GM19324 (cell line): ENCODE measurements around the gene RNF123.
A peak's percentile ranks its signal among the peaks of the same experiment; 100 is the strongest.

Source experiments
- ATAC-seq: cut with Tn5 transposase; IDR thresholded peaks from one replicate; pipeline ENCODE4 v1.9.1; 2021; ENCODE audit warnings: mild to moderate bottlenecking, moderate library complexity; ENCODE audit not compliant: unreplicated experiment, low FRiP score

RNF123 gene

GRCh38 chr3:49657208-49657915 lies 32.0 kb upstream of the RNF123 start:
- no peak for ATAC-seq

DNA sequence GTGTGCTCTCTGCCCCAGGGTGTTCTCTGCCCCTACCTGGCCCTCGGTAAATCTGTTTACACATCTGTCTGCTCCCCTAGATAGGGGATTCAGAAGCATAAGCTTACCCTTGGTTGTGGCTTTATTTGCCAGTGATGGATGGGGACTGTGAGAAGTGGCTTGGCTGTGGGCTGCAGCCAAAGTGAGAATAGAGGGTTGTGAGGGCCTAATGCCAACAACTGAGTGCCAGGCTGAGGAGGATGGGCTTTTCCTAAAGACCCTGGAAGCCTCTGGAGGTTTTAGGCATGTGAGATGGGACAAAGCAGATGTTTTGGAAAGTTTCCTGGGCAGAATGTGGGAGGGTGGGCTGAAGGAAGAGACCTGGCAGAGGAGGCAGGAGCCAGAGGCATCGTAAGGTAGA lies 30.6 kb upstream of the RNF123 start:
- no peak for ATAC-seq

GRCh38 chr3:49659756-49660155 lies 29.6 kb upstream of the RNF123 start:
- no peak for ATAC-seq

GRCh38 chr3:49661281-49661680 lies 28.1 kb upstream of the RNF123 start:
- ATAC-seq, result no peak

- ATAC-seq, result no peak
These were observed 27.3 kb upstream of the RNF123 start for GRCh38 chr3:49662021-49662420.

- ATAC-seq, result no peak
These were observed 26.5 kb upstream of the RNF123 start for GRCh38 chr3:49662720-49663413.

DNA sequence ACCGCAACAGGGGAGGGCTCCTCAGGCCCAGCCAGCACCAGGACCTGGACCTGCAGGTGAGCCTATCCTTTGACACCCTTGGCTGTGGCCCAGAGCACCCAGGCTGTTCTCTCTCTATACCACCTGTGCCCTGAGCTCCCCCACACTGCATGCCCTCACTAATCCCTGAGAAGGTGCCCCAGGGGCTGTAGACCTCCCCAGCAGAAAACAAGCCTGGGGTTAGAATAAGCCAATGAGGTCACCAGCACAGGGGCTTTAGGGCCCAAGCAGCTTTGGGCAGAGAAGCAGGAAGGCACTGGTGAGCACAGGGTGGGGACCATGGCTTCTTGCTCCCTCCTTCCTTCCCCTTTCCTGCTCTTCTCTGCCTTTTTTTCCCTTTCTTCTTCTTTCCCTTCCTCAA lies 25.5 kb upstream of the RNF123 start:
- ATAC-seq, result no peak

DNA sequence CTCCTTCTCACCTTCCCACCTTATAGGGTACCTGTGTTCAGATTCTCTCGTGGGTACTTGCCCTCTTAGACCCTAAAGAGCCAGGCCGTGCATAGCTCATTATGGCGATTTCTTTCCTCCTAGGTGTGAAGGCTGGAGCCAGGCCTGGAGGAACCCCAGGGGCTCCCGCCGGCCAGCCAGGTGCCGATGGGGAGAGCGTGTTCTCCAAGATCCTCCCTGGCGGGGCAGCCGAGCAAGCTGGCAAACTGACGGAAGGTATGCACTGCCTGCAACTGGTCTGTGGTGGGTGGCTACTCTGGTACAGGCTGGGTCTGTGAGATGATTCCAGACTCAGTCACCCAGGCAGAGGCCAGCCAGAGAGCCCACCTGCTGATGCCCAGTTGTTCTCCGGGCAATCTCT lies 25.1 kb upstream of the RNF123 start:
- no peak for ATAC-seq

GRCh38 chr3:49665822-49666519 lies 23.4 kb upstream of the RNF123 start:
- ATAC-seq, result no peak

DNA sequence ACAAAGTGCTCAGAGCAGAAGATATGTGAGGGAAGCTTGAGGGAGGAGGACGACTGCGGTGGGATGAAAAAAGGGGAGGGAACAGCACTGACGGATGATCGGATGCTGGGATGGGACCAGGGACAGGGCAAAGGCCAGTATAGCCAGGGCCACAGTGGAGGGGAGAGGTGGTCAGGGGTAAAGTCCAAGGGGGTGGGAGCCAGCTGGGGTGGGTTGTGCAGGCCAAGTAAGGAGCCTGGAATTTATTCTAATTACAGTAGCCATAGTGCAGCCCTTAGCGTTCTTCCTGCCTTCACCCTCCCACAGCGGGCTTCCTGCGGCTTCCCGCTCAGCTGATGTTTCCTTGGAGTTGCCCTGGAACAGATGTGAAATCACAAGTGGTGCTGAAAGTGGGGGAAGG lies 22.8 kb upstream of the RNF123 start:
- no peak for ATAC-seq

GRCh38 chr3:49667701-49668413 lies 21.5 kb upstream of the RNF123 start:
- ATAC-seq, result no peak

DNA sequence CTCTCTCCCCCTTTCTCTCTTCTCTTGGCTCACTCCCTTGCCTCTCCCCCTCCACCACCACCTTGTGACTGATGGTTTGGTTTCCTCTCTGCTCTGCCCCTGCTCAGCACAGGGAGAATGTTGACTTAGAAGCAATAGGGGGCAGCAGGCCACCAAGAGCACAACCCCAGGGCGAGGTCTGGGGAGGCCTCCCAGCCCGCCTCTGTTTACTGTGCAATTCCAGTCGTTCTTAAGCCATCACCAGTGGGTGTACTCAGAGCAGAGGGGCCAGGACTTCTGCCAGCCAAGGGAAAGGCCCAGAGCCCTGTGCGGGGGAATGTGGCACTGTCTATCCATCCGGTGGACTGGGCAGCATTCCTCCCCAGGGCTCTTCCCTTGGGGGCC lies 21.0 kb upstream of the RNF123 start:
- no peak for ATAC-seq

DNA sequence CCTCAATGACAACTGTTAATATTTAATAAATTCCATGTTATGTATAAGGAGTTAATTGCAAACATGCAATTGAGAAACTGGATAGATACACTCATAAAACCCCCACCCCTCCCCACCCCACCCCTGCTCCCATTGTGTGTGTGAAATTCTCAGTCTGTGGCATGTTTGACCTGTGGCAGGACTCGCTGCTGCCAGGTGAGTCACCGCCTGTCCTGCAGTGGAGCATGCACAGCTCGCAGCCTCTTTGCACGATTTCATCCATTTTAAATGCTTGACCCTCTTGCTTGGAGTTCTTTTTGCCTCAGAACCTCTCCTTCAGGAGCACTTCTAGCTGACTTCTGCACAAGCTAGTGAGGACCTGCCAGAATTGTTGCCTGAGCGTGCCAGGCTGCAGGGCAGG lies 20.5 kb upstream of the RNF123 start:
- no peak for ATAC-seq

DNA sequence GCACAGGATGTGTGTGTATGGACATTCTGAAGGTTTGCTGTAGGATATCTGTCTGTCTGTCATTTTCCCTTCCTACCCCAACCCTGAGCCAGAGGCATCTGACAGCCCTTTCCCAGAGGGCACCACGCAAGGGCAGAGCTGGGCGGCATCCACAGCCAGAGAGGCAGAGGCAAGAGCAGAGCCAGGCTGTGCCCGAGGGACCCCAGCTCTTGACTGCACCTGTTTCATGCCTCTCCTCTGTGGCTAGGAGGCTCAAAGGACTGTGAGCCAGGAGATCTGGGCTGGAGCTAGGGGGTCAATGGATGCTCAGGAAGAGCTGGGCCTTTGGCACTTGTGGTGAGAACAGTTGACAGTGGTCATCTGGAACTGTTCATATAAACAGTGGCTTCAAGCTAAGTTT lies 20.0 kb upstream of the RNF123 start:
- ATAC-seq, result no peak

GRCh38 chr3:49670940-49671290 lies 18.4 kb upstream of the RNF123 start:
- no peak for ATAC-seq

DNA sequence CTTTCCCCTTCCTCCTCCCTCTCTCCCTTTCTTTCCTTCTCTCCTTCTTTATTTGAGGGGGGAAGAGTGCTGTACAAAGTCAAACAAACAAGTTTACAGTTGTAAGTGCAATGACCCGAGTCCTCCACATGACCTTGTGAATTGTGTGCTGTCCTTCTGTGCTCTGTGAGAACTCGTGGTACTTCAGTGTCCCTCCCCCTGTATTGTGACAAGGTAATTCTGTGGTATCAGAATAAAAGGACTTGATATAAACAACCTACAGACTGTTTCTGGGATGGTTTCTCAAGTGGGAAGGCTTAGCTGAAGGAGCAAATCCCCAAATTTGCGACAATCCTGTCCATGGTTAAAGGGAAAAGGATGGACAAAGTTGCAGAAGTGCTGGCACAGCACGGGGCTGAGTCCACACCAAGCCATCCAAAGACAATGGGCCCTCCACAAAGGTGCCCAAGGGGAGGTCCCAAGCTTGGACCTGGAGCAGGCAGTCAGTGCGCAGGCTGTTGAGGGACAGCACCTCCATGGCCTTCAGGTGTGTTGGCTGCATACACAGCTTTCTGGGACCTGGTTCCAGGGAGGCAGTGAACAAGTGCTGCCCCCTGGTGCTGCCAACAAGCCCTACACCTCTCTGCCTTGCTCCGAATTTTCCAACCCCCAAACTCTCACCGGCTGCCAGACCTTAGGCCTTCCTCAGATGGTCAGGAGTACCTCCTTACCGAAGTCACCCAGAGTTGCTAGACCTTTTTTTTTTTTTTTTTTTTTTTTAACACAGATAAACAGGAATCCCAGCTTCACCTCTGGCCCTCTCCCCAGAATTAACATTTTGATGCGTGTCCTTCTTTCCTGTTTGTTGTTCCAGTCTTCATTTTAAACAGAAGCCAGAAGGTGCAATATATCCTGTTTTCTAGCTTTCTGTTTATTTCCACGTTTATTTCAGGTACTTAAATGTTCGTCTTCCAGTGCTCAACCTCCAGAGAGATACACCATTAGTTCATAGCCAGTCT lies 17.8 kb upstream of the RNF123 start:
- no peak for ATAC-seq

DNA sequence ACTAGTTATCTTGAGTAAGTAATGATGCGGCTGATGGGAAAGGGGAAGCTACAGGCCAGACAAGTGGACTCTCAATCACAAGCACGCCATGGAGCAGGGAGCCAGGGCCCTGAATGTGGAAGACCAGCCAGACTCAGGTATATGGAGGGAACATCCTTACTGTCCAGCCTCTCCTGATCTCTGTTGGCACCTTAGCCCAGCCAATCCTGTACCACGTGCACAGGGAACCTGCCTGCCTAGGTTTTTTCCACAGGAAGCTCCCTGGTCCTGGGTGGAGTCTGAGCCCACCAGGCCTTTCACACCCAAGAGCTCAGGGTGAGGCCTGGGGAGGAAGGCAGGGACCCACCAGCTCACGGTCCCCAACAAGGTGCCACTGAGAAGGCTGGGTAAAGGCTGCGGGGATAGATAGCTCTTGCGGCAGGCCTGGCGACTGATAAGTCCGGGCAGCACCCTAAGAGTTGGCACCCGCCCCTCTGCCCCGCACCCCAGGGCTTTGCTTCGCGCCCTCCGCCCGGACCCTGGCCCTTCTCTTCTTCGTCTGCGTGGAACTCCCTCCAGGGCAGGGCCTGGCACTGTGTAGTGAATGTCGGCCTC lies 16.1 kb upstream of the RNF123 start:
- ATAC-seq, result no peak

DNA sequence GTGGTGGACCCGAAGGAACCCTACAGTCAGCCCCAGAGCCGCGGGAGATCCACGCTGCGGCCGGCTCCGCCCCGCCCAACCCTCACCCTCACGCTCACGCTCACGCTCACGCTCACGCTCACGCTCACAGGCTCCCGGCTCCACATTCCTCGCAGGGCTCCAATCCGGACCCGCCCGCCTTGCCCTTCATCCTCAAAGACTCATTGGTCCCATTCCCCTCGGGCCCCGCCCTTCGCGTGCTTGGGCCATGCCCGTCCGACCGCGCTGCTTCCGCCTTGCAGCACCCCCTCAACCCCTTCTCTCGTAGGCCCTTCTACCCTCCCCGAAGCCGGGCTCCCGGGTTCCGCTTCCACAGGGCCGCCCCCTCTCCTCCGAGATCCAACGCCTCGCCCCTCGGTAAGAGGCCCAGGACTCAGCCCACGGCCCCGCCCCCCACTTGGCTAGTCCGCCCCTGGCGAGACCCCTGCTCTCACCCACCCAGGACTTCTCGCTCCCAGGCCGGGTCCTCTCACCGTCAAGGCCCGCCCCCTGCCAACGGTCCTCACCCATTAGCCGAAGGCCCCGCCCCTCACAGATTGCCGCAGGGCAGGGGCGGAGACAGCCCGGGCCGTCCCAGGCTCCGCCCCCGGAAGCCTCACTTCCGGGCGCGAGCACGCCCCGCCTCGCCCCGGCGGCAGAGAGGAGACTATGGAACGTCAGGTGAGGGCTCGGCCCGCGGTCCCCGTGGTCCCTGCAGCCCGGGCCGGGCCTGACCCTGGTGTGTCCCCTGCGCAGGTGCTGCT lies 15.5 kb upstream of the RNF123 start, which contains the start of gene APEH:
TSS of gene APEH (plus strand) at position 637 of the 782 bp plus-strand sequence. CDS start at position 688, 51 bp downstream.
- peak; percentile 83 for ATAC-seq

DNA sequence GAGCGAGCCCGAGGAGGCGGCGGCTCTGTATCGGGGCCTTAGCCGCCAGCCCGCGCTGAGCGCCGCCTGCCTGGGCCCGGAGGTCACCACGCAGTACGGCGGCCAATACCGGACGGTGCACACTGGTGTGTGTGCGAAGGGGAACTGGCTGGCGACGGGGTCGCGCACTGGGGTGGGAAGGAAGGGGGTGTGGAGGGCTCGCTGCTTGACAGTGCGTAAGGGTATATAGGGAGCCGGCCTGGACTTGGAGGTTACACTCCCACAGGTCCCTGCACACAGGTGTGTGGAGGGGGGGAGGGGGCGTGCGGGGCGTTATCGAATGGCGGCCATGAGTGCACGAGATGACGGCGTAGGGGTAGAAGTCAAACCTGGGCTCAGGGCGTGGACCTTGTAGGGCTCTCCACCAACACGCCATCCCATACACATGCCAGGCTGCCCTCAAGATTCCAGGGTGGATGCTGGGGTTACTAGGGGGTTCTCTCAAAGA lies 14.8 kb upstream of the RNF123 start:
- ATAC-seq, result peak; percentile 1
